Measurements from ENCODE around the gene APBA2. TPM values are rescaled to one million over a fixed set of nuclear protein-coding genes. Genes with fewer than 3 reads are reported as not detected.

Gene APBA2
- total and polyA plus RNA-seq, 2 of the 13 experiments (the other 11 are each of a cell fraction or from before 2014, with no cell fraction given) = 0.62 to 2.3 TPM

DNA sequence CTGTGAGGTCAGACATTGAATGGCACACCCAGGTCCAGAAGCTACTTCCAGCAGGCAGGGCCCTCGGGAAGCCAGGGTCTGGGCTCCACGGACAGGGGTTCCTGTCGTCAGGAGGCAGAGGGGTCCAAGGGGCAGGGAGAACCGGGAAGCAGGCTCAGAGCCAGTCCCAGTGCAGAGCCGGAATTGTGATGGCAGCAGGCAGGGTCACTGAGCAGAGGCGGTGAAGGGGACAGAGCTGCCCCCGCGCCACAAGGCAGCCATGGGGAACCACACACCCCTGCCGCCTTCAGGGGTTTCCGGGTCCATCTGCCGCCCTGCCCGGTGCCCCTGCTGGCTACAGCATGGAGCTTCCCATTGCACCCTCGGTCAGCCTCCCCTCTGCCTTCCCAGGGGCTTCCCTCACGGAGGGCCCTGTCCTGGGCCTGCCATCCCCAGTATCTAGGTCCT is 247.0 kb downstream of the APBA2 start:
- in situ Hi-C loops (cut with HindIII; ENCODE audit: extremely low pct_ligation_motif_present, low pct_unique_long_range_greater_than_20kb) = no loop called here
- Histone ChIP-seq H3K27ac (ENCODE audit: extremely low read length, insufficient read depth, low read length) (no peak overlapping the region), H3K4me2 (ENCODE audit: low read depth, low read length) (no peak overlapping the region), H2AFZ (ENCODE audit: low read length) (no peak overlapping the region), H3K9ac (ENCODE audit: insufficient read depth, low read depth, low read length) (no peak overlapping the region), H3K36me3 (replicated peaks in 1 of 2; ENCODE audit: control insufficient read depth in 1 of 2, insufficient read depth in 2 of 2, low read length in 2 of 2) (no peaks in the 10 kb centered on the region), H3K79me2 (ENCODE audit: insufficient read depth, low read length) (no peaks in the 10 kb centered on the region), H3K27me3 (ENCODE audit: control insufficient read depth in 1 of 2, insufficient read depth in 2 of 2, low read length in 2 of 2) (peaks cover 0 to 14% of the 10 kb centered on the region in 2 experiments; a peak in 3 of 5 replicates), H3K9me3 (ENCODE audit: low read length) (no peaks in the 10 kb centered on the region), H3K4me3 (replicated peaks in 1 of 3; ENCODE audit: insufficient read depth in 1 of 3, low read depth in 2 of 3, low read length in 3 of 3) (no peak overlapping the region), H4K20me1 (ENCODE audit: insufficient read depth, low read length) (peaks cover 3% of the 10 kb centered on the region; the same call in 1 of the 2 replicates), H3K4me1 (ENCODE audit: insufficient read depth, low read length) (no peaks in the 10 kb centered on the region)
- TF ChIP-seq PHF21A (CRISPR knock-in tag; IDR thresholded peaks at IDR 0.05) = no peak
- no peak for TF ChIP-seq ZNF234 (CRISPR knock-in tag; conservative IDR thresholded peaks at IDR 0.05)
- TF ChIP-seq POLR2A (IDR thresholded peaks at IDR 0.05; ENCODE audit: insufficient read depth in 1 of 2, low read depth in 2 of 2, low read length in 2 of 2) = no peak
- no peak for TF ChIP-seq ZNF788 (CRISPR knock-in tag; IDR thresholded peaks at IDR 0.05; ENCODE audit: borderline replicate concordance)
- no peak for TF ChIP-seq FOXA1 (IDR thresholded peaks at IDR 0.05)
- no peak for TF ChIP-seq FOXA1 (CRISPR knock-in tag; IDR thresholded peaks at IDR 0.05)
- TF ChIP-seq, protein P1, sequence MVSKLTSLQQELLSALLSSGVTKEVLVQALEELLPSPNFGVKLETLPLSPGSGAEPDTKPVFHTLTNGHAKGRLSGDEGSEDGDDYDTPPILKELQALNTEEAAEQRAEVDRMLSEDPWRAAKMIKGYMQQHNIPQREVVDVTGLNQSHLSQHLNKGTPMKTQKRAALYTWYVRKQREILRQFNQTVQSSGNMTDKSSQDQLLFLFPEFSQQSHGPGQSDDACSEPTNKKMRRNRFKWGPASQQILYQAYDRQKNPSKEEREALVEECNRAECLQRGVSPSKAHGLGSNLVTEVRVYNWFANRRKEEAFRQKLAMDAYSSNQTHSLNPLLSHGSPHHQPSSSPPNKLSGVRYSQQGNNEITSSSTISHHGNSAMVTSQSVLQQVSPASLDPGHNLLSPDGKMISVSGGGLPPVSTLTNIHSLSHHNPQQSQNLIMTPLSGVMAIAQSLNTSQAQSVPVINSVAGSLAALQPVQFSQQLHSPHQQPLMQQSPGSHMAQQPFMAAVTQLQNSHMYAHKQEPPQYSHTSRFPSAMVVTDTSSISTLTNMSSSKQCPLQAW (CRISPR knock-in tag; IDR thresholded peaks at IDR 0.05) = no peak
- TF ChIP-seq, protein P2, sequence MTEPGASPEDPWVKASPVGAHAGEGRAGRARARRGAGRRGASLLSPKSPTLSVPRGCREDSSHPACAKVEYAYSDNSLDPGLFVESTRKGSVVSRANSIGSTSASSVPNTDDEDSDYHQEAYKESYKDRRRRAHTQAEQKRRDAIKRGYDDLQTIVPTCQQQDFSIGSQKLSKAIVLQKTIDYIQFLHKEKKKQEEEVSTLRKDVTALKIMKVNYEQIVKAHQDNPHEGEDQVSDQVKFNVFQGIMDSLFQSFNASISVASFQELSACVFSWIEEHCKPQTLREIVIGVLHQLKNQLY (CRISPR knock-in tag; IDR thresholded peaks at IDR 0.05) = no peak
- TF ChIP-seq MLLT10 (CRISPR knock-in tag; IDR thresholded peaks at IDR 0.05) = no peak
- TF ChIP-seq ZNF780A (CRISPR knock-in tag; IDR thresholded peaks at IDR 0.05) = no peak
- ChIA-PET CTCF (ENCODE audit: low intra/inter-chr PET ratio, low total read pairs) (no interaction called here), POLR2A (no interaction called here)
- intact Hi-C loops (cut with micrococcal nuclease; ENCODE audit: unreplicated experiment) = no loop called here
- DNase-seq (ENCODE audit: low spot score) (no peak), FAIRE-seq (no peak), ATAC-seq (no peak)
- no TSS peak for BruUV-seq (replicated peaks)
- 0% methylated on average over 3 of the region's 14 CpGs for WGBS (ENCODE audit: low lambda C conversion rate)

Data from HepG2 (cell line).